Pancreas (tissue), 10 donors: ENCODE results near the gene PHLDB2. TPM values are rescaled to one million over a fixed set of nuclear protein-coding genes. Genes with fewer than 3 reads are reported as not detected.
A peak's percentile ranks its signal among the peaks of the same experiment; 100 is the strongest.

Experiments
- ATAC-seq, 4 donors: fragments of 200-7000 bp; cut with Tn5 transposase; one replicate each; pipeline versions ENCODE4 v1.8.0 to v1.9.1; 2020; ENCODE audit warnings: mild to moderate bottlenecking in 4 of 4, moderate library complexity in 4 of 4
- DNase-seq, 6 donors: peaks; one replicate each; pipeline ENCODE4 v3.0.0-alpha.2; 2020
- FAIRE-seq: peaks from 2 replicates; lab custom pipeline; 2012; peaks lifted over from hg19 to GRCh38; lab: Jason Lieb, UNC
- H3K27ac ChIP-seq, 4 donors: fragments of 200-600 bp; sonication (generic); 1 replicate in 3 of 4; 2 replicates in 1 of 4; pipeline versions ENCODE4 v1.5.0 to v1.8.0; 2020
- H3K27me3 ChIP-seq, 4 donors: fragments of 200-600 bp; one replicate each; pipeline ENCODE4 v1.8.0; 2021
- H3K36me3 ChIP-seq, 3 donors: fragments of 200-600 bp; sonication (generic) in 1 of 3; one replicate each; pipeline versions ENCODE4 v1.5.0 to v1.8.0; 2020 to 2021
- H3K4me1 ChIP-seq, 3 donors: fragments of 200-600 bp; one replicate each; pipeline ENCODE4 v1.8.0; 2021
- H3K4me3 ChIP-seq, 4 donors: fragments of 200-600 bp; sonication (generic) in 2 of 4; one replicate each; pipeline versions ENCODE4 v1.5.0 to v1.8.0; 2020 to 2021
- H3K9me3 ChIP-seq, 4 donors: fragments of 200-600 bp; one replicate each; pipeline ENCODE4 v1.8.0; 2021
- WGBS, 2 donors: extraction: QIAGEN DNeasy Blood & Tissue Kit; methylation state at CpG; one replicate each; pipeline ENCODE4 v1.1.7; 2013; 5-methylcytosine and 5-hydroxymethylcytosine counted together
- intact Hi-C, 3 donors: fragments of 100-400 bp; cut with DNase I; formaldehyde crosslinking; loops; one replicate each; pipeline versions ENCODE4 v1.11.1 to v1.14.2; 2022
- polyA plus RNA-seq, 2 donors: library from polyadenylated mRNA; stranded (reverse); fragments of 200-250 nt; gene quantifications; one replicate each; pipeline ENCODE4 v1.2.3, GENCODE V29; 2013
- total RNA-seq, 6 donors: library from RNA; stranded (reverse); fragmentation: NEBNext Ultra II Directional in 4 of 6; extraction: Animal tissue kit (Norgen Biotek cat#: 25700) in 4 of 6; gene quantifications; one replicate each; pipeline versions ENCODE4 v1.2.1 to v1.2.4, GENCODE V29; 2021 to 2023
- TF ChIP-seq, protein P1 (sequence below), 4 donors: fragments of 200-600 bp; sonication (generic) in 3 of 4; IDR thresholded peaks; one replicate each; pipeline versions ENCODE4 v1.5.0 to v1.8.0; 2021; ENCODE audit warnings: antibody characterized with exemption in 4 of 4
- donor health status: healthy with polysubstance abuse.
- donor health status: DM: no; HTN: no; CAD: no; lungs with moderate emphysema.
- donor health status: DM: no; HTN: no; CAD: no.
- donor health status: control.
- donor health status: control.
- donor health status: Bipolar disorder and iron deficiency.
- donor health status: DM: yes; HTN: yes; CAD: no.
- donor health status: DM: no; HTN: no; CAD: no.
- donor health status: DM: no; HTN: no; CAD: no.
- donor health status: DM: yes; HTN: yes; CAD: no.

Gene PHLDB2
- total and polyA plus RNA-seq, 8 donors = 10.8 to 36.7 (median 15.1) TPM

DNA sequence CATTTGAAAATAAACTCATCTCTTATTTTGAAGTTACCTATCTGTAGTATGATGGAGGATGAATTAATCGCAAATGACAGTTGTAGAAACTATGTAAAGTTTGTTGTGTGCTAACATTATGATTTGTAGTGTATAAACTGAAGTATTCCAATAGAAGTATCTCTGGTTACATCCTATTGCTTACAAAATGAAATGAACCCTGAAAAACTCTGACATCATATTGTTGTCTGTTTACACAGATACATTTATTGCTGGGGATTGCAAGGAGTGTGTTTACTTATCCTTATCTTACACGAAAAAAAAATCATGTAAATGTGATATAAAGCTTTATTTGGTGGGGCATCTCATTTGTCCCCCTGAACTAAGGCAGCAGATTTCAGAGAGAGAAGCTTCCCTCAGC lies 117.2 kb downstream of the PHLDB2 start:
- Histone ChIP-seq H3K36me3 (no peaks in the 10 kb centered on the region), H3K4me1 (peaks cover 0 to 19% (median 18%) of the 10 kb centered on the region in 3 donors), H3K27ac (no peak overlapping the region), H3K4me3 (no peak overlapping the region), H3K9me3 (no peaks in the 10 kb centered on the region), H3K27me3 (no peaks in the 10 kb centered on the region)
- 51 to 58% methylated on average over 2 of the region's 2 CpGs for WGBS, 2 donors
- DNase-seq (no peak), FAIRE-seq (no peak), ATAC-seq (no peak)
- intact Hi-C loops = no loop called here
- TF ChIP-seq, protein P1, sequence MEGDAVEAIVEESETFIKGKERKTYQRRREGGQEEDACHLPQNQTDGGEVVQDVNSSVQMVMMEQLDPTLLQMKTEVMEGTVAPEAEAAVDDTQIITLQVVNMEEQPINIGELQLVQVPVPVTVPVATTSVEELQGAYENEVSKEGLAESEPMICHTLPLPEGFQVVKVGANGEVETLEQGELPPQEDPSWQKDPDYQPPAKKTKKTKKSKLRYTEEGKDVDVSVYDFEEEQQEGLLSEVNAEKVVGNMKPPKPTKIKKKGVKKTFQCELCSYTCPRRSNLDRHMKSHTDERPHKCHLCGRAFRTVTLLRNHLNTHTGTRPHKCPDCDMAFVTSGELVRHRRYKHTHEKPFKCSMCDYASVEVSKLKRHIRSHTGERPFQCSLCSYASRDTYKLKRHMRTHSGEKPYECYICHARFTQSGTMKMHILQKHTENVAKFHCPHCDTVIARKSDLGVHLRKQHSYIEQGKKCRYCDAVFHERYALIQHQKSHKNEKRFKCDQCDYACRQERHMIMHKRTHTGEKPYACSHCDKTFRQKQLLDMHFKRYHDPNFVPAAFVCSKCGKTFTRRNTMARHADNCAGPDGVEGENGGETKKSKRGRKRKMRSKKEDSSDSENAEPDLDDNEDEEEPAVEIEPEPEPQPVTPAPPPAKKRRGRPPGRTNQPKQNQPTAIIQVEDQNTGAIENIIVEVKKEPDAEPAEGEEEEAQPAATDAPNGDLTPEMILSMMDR (IDR thresholded peaks at IDR 0.05) = no peak

DNA sequence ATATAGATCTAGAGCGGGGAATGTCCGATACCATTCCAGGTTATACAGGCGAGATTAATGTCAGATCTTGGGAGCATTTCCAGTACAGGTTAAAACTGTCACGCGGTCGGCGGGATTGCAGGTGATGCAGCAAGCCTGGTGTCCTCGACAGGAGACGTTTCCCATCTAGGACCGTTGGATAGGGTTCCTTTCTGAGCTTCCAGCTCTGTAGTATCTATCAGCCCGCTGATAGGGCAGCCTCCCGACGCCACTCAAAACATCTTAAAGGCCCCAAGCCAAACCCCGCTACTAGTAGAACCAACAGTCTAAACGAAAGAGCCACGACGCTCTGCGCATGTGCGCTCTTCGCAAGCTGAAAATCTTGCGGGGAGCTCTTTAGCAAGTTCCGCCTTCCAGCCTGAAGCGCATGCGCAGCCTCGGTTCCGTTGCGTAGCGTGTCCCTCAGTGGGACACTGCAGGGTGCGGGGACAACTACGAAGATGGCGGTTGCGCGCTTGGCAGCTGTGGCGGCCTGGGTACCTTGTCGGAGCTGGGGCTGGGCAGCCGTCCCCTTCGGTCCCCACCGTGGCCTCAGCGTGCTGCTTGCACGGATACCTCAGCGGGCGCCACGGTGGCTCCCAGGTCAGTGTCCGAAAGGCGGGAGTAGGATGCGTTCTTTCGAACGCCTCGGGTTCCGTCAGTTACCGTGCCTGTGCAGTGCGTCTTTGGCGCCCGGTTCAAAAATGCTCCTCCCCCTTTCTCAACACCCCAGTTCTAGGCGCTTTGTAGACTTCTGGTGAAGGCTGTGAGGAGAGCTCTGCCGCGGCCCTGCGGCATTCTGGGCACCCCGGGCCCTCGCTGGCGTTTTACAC lies 119.7 kb downstream of the PHLDB2 start, which contains the start of gene ABHD10:
ABHD10 (plus strand) TSS at position 444 of the 851 bp plus-strand sequence; CDS start at position 480, 36 bp downstream.
- FAIRE-seq (peak; percentile 81), DNase-seq (peak; percentile 95 to 100 (median 97)), ATAC-seq (peak; percentile 95 to 99 (median 98))
- intact Hi-C loops = no loop called here
- Histone ChIP-seq H3K4me3 (peak within 1 kb of the TSS; percentile 68 to 90 (median 82)), H3K27me3 (no peaks in the 10 kb centered on the region), H3K9me3 (no peaks in the 10 kb centered on the region), H3K4me1 (peaks cover 0 to 33% (median 30%) of the 10 kb centered on the region in 3 donors), H3K36me3 (no peaks in the 10 kb centered on the region), H3K27ac (peak within 1 kb of the TSS; percentile 62 to 80 (median 74))
- TF ChIP-seq, protein P1 (IDR thresholded peaks at IDR 0.05) = no peak
- 0 to 2% methylated on average over 61 of the region's 61 CpGs for WGBS, 2 donors

DNA sequence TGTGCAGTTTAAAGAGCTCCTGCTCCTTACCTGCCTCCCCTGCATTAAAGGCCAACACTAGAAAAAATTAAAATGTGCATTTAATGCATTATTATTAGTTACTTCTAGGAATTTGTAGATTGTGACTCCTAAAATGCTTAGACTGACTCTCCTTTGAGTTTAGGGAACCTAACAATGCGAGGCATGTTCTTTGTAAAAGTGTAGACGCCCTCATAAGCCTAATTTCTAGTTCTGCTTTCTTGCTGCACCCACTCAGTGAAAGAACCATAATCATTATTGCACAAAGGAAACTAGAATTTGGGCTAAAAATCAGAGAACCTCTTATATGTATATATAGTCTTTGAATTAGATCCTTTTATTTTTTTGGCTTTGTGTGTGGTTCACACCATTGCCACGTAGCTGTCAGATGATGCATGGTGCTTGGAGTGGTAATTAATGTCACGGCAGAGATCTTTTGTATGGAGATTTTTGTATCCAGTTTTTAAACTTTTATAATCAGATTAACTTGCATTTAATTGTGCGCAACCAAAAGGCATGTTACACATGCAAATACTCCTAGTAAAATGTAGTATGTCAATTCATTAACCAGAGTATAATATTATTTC lies 120.5 kb downstream of the PHLDB2 start:
- intact Hi-C loops = no loop called here
- H3K4me3 ChIP-seq = peak overlapping the region; percentile 68 to 90 (median 82)
- H3K27me3 ChIP-seq = no peaks in the 10 kb centered on the region
- H3K9me3 ChIP-seq = no peaks in the 10 kb centered on the region
- FAIRE-seq (peak; percentile 23), DNase-seq (no peak), ATAC-seq (peak in 3 of 4 donors; percentile 15 to 30 (median 28))
- 12% methylated on average over 5 of the region's 5 CpGs for WGBS, 2 donors
- TF ChIP-seq, protein P1 (IDR thresholded peaks at IDR 0.05) = no peak
- peaks cover 0 to 33% (median 30%) of the 10 kb centered on the region in 3 donors for H3K4me1 ChIP-seq
- peak overlapping the region; percentile 62 to 80 (median 74) for H3K27ac ChIP-seq
- H3K36me3 ChIP-seq = no peaks in the 10 kb centered on the region

DNA sequence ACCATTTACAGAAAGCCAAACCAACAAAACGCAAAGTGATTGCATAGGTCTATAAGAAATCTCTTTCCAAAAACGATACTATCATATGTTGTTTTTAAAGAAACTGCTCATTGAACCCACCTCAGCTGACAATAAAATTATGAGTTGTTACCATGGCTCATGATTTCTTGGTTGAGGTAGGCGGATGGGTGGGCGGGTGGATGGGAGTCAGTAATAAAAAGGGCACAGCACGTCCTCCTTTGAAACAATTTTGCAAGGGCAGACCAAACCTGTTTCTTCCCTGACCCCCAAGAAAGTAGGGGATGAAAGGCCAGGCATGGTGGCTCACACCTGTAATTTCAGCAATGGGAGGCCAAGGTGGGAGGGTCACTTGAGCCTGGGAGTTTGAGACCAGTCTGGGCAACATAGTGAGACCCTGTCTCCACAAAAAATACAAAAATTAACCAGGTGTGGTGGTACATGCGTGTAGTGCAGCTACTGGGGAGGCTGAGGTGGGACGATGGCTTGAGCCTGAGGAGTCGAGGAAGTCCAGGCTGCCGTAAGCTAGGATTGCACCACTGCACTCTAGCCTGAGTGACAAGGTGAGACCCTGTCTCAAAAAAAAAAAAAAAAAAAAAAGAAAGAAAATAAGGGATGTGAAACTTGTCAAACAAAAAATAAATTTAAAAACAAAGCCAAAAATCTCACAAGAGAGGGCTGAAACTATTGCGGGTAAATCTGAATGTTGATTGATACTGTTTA lies 121.8 kb downstream of the PHLDB2 start:
- 76 to 81% methylated on average over 10 of the region's 10 CpGs for WGBS, 2 donors
- TF ChIP-seq, protein P1 (IDR thresholded peaks at IDR 0.05) = no peak
- FAIRE-seq (no peak), DNase-seq (no peak), ATAC-seq (no peak)
- Histone ChIP-seq H3K4me1 (peaks cover 0 to 33% (median 30%) of the 10 kb centered on the region in 3 donors), H3K4me3 (no peak overlapping the region), H3K27me3 (no peaks in the 10 kb centered on the region), H3K9me3 (no peaks in the 10 kb centered on the region), H3K36me3 (no peaks in the 10 kb centered on the region), H3K27ac (no peak overlapping the region)
- intact Hi-C loops = no loop called here
